ENCODE results near the gene TMX2. TPM values are rescaled to one million over a fixed set of nuclear protein-coding genes. Genes with fewer than 3 reads are reported as not detected.

The TMX2 gene
- total RNA-seq, 4 donors from 2014 or later = 32.8 to 72.7 (median 34.1) TPM

DNA sequence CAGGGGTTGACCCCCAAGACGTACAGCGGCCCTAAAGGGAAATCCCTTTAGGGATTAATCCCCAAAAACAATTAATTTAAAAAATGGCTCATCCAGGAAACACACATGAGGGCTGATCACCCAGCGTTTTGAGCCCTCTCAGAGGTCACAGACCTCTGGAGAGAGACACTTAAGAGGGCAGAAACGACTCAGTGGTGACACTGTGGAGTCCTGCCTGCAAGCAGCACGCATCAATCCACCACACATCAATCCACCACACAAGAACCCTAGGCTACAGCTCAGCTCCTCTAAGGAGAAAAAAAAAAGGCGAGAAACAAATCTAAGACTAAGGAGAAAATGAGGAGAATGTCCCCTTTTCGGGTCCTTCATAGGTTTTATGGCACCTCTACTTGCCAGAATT lies 16.4 kb downstream of the TMX2 start:
- TF ChIP-seq, protein P1, sequence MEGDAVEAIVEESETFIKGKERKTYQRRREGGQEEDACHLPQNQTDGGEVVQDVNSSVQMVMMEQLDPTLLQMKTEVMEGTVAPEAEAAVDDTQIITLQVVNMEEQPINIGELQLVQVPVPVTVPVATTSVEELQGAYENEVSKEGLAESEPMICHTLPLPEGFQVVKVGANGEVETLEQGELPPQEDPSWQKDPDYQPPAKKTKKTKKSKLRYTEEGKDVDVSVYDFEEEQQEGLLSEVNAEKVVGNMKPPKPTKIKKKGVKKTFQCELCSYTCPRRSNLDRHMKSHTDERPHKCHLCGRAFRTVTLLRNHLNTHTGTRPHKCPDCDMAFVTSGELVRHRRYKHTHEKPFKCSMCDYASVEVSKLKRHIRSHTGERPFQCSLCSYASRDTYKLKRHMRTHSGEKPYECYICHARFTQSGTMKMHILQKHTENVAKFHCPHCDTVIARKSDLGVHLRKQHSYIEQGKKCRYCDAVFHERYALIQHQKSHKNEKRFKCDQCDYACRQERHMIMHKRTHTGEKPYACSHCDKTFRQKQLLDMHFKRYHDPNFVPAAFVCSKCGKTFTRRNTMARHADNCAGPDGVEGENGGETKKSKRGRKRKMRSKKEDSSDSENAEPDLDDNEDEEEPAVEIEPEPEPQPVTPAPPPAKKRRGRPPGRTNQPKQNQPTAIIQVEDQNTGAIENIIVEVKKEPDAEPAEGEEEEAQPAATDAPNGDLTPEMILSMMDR (IDR thresholded peaks at IDR 0.05; ENCODE audit: low read depth) = no peak

DNA sequence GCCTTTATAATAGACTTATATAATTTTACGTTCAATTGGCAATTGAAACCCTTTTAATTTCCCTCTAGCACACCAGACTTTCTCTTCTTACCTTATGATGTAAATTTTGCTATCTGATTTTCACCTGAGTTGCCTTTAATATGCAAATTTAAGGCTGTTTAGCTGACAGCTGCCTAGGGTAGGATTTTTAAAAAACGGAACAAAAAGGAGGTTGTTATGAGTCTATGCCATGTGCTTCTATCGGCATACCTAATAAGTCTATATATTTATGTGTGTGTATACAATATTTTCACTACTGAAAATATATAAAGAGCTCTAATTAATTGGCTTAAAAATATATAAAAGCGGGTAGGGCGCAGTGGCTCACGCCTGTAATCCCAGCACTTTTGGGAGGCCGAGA lies 17.1 kb downstream of the TMX2 start:
- TF ChIP-seq, protein P1 (IDR thresholded peaks at IDR 0.05; ENCODE audit: low read depth) = no peak

DNA sequence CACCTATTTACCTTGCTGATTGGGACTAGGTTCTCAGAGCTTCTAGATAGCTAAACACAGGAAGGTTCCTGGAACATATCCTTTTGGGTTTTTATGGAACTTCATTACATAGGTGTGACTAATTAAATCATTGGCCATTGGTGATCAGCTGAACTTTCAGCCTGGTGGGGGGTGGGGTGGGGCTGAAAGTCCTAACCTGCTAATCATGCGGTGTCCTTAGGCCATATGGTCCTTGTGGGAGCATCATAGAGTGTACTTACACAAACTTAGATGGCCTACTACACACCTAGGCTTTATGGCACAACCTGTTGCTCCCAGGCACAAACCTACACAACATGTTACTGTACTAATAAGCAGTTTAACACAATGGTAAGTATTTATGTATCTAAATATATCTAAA lies 20.3 kb downstream of the TMX2 start:
- TF ChIP-seq, protein P1 (IDR thresholded peaks at IDR 0.05; ENCODE audit: low read depth) = no peak

DNA sequence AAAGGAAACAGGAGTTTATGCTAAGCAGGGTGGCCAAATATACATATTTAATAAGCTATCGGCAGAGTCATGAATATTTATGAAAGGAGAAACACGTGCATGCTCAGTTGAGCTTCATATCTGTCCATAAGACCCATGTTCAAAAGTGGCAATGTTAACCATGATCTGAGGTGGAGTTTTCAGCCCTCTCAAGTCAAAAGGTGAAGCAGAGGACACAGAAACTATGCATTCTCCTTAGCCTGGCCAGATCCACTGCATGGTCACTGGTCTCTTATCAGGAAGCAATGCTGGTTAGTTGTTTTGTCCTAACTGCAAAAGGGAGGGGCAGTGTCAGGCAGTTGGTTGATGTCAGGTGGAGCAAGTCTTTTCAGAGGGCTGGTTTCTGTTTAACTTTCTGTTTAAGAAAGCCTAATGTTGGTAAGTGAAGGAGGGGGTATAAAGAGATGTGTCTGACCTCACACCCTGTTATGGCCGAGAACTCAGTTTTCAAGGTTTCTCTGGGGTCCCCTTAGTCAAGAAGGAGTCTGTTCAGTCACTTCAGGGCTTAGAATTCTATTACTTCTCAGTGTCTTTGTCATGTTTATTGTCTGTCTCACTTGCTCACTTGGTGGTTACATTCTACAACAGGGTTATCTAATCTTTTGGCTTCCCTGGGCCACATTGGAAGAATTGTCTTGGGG lies 23.4 kb downstream of the TMX2 start:
- TF ChIP-seq, protein P1 (IDR thresholded peaks at IDR 0.05; ENCODE audit: low read depth) = no peak

DNA sequence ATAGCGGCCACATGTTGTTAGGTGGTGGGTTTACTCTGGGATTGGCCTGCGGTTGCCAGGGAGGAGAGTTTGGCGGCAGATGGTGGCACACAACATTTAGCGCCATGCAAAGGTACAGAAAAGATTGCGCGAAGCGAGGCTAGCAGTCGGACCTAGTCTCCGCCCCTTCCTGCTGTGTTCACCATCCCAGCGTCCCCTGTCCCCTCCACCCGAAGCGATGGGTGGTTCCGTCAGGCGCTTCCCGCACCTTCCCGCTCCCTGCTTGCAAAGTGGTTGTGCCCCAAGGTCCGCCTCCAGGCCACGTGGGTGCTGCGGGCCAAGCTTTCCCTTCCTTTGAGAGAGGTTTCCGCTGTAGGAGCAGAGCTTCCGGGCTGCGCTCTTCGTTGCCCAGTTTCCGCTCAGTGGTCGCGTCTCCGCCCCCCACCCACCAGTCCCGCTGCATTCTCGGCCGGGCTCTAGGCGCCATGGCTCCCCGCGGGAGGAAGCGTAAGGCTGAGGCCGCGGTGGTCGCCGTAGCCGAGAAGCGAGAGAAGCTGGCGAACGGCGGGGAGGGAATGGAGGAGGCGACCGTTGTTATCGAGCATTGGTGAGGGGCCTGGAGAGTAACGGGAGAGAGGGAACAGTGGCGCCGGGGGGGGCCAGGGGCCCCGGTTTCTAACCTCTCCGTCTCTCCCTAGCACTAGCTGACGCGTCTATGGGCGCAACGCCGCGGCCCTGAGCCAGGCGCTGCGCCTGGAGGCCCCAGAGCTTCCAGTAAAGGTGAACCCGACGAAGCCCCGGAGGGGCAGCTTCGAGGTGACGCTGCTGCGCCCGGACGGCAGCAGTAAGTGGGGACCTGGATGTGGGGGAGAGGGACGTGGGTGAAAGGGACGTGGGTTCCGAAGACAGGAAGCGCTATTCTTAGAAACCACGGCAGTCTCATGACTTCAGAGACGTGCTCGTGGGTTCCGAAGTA lies 29.0 kb downstream of the TMX2 start, which contains the start of gene SELENOH:
Gene SELENOH, plus strand, starts transcription at position 360 of the 955 bp plus-strand sequence. Its CDS starts 105 bp downstream, at position 465.
- TF ChIP-seq, protein P1 (IDR thresholded peaks at IDR 0.05; ENCODE audit: low read depth) = no peak

DNA sequence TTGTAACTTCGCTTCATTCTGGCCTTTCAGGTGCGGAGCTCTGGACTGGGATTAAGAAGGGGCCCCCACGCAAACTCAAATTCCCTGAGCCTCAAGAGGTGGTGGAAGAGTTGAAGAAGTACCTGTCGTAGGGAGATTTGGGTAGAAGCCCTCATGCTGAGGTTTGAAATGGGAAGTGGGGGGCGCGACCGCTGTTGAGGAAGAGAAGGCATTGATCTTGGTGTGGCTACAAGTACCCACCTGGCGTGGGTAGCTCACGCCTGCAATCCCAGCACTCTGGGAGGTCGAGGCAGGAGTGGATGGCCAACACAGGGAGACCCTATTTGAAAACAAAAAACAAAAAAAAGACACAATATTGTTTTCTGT lies 29.7 kb downstream of the TMX2 start:
- TF ChIP-seq, protein P1 (IDR thresholded peaks at IDR 0.05; ENCODE audit: low read depth) = no peak

DNA sequence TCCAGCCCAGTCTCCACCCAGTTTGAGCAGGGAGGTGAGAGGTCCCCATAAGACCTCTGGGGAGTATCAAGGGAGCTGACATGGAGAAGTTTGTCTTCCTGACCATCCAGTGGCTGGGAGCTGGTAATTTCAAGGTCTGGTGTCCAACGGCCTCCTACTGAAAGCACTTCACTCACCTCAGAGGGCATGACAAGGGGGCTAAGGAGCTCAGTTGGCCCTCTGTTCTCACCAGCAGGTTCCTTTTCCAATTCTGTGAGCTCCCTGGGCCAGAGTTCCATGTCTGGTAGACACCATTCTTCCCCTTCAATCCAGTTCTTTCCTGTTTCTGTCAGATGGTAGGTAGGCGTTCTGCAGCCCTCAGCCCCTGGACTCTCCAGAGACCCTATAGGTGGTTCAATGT lies 32.0 kb downstream of the TMX2 start:
- TF ChIP-seq, protein P1 (IDR thresholded peaks at IDR 0.05; ENCODE audit: low read depth) = no peak

Measured in subcutaneous adipose tissue (tissue), 4 donors.